ENCODE results near the gene MSANTD4.

MSANTD4 gene

DNA sequence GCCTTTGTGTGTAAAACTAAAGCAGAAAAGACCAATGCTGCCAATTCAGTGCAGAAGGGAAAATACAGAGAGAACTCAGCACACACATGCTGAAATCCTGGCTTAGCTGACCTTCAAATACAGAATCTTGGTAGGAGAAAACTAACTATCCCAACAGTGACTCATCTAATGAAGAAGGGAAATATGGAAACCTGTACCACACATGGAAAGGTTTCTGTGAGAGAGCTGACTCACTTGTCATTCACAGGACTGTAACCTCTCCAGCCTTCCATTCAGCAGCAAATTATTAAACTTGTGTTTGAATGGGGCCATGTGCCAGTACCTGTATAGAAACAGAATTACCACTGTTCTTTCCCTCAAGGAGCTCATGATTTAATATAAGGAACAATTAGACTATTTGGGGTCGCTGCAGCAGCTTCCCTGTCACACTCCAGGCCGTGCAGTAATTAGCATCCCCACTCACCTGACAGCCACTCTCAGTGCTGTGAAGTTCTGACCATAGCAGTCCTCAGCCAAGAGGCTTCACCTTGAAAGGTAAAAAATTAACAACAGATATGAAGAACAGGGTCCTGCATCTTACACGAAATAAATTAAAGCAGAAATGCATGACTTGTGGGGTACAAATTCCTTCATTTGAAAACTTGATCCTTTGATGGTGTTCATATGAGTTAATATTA, 53.9 kb downstream of the MSANTD4 start:
- Histone ChIP-seq H3K27me3 (ENCODE audit: control insufficient read depth in 1 of 2, insufficient read depth in 2 of 2, low read length in 2 of 2) (no peaks in the 10 kb centered on the region), H3K27ac (ENCODE audit: low read length) (no peak overlapping the region), H3K36me3 (ENCODE audit: control insufficient read depth in 2 of 2, insufficient read depth in 2 of 2, low read length in 2 of 2) (no peaks in the 10 kb centered on the region), H3K9ac (ENCODE audit: low read length in 2 of 2) (no peak overlapping the region), H3K4me3 (ENCODE audit: low read length in 2 of 2) (no peak overlapping the region), H3K9me3 (ENCODE audit: control insufficient read depth in 2 of 2, low read length in 2 of 2) (no peaks in the 10 kb centered on the region), H3K4me1 (ENCODE audit: control insufficient read depth, insufficient read depth, low read length) (no peaks in the 10 kb centered on the region)

DNA sequence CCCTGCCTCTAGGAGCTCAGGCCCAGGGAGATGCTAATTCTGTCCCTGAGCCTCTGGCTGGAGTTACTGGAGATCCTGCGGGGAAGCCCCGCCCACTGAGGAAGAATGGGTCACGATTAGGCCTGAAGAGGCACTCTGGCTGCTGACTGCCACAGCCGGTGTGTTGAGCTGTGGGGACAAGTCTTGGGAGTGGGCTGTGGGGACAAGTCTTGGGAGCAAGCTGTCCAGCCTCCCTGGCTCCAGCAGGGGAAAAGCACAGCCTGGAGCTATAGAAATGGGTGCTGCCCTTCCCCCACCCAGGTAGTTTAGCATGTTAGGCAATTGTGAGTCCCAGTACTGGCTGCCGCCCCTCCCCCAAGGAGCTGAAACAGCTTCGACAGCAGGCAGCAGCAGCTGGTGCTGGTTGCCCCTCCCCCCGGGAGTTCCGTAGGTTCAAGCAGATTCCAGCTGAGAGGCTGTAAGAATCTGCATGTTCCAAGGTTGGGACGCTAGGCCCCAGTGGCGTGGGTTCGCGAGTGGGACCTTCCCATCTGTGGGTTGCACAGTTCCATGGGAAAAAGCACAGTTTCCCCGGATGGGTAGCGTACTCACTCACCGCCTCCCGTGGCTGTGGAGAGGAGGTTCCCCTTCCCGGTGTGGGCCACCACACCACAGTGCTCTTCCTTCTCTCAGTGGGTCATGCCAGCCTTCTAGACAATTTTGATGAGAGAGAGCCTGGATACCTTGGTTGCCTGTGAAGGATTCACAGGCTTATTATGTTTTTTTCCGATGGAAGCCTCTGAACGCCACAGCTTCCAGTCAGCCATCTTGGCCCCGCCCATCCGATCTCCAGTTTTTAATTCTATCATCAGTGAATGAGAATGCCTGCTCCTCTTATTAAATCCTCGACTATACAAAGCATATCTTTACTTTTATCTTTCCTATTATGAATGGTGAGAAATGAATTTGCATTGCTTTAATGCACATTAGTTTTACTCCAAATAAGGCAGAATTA, 61.5 kb downstream of the MSANTD4 start:
- H3K27ac ChIP-seq (ENCODE audit: low read length): no peak overlapping the region
- peaks cover 0 to 4% of the 10 kb centered on the region in 2 donors for H3K9me3 ChIP-seq (ENCODE audit: control insufficient read depth in 2 of 2, low read length in 2 of 2)
- no peaks in the 10 kb centered on the region for H3K36me3 ChIP-seq (ENCODE audit: control insufficient read depth in 2 of 2, insufficient read depth in 2 of 2, low read length in 2 of 2)
- no peaks in the 10 kb centered on the region for H3K27me3 ChIP-seq (ENCODE audit: control insufficient read depth in 1 of 2, insufficient read depth in 2 of 2, low read length in 2 of 2)
- H3K9ac ChIP-seq (ENCODE audit: low read length in 2 of 2): no peak overlapping the region
- H3K4me3 ChIP-seq (ENCODE audit: low read length in 2 of 2): no peak overlapping the region
- H3K4me1 ChIP-seq (ENCODE audit: control insufficient read depth, insufficient read depth, low read length): no peaks in the 10 kb centered on the region

All from stomach smooth muscle (tissue), 2 donors.